AG10803 (cell line): ENCODE results near the gene PCDH18.

Experiments used
- DNase-seq: peaks from one replicate; pipeline ENCODE4 v3.0.0; 2010; ENCODE audit warnings: low read depth
- H3K4me3 ChIP-seq: 2 replicates; pipeline ENCODE4 v1.5.1; 2011; ENCODE audit warnings: mild to moderate bottlenecking, low read length, control low read depth
- CTCF ChIP-seq: conservative IDR thresholded peaks from 2 replicates; pipeline ENCODE4 v1.5.1; 2011; ENCODE audit warnings: mild to moderate bottlenecking, low read length, control low read depth, inconsistent platforms

PCDH18 gene

GRCh38 chr4:137476345-137476744 is 55.9 kb downstream of the PCDH18 start:
- no peak for DNase-seq
- H3K4me3 ChIP-seq: no peak overlapping the region
- no peak for TF ChIP-seq CTCF

- DNase-seq: peak; percentile 24
Measured at GRCh38 chr4:137474711-137475301, 57.5 kb downstream of the PCDH18 start.

DNA sequence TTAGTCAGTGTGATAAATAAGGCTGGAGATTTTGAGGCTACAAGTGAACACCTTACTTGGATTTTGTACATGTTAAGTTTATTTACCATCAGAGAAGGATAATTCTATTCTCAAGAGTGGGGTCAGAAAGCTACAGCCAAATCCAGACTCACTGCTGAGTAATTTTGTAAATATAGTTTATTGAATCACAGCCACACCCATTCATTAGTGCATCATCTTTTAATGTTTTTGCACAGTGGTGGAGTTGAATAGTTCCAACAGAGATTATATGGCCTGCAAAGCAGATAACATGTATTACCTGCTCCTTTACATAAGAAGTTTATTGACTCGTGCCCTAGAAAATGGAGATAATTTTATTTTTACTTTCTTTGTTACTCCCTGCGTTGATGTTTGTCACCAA is 60.4 kb downstream of the PCDH18 start:
- H3K4me3 ChIP-seq: no peak overlapping the region
- peak; percentile 7 for DNase-seq
- no peak for TF ChIP-seq CTCF

More at GRCh38 chr4:137474711-137475301, 57.5 kb downstream of the PCDH18 start:
- TF ChIP-seq CTCF: no peak
- no peak overlapping the region for H3K4me3 ChIP-seq

GRCh38 chr4:137471461-137471860 is 60.8 kb downstream of the PCDH18 start:
- TF ChIP-seq CTCF: no peak
- DNase-seq: peak; percentile 3
- no peak overlapping the region for H3K4me3 ChIP-seq

- TF ChIP-seq CTCF: no peak
- DNase-seq: no peak
- no peak overlapping the region for H3K4me3 ChIP-seq
Measured at GRCh38 chr4:137470806-137471205, 61.5 kb downstream of the PCDH18 start.
